AG08395 (cell line): ENCODE data around the gene ZDHHC21.

Experiments used
- DNase-seq: peaks from one replicate; pipeline ENCODE4 v3.0.0; 2012; ENCODE audit warnings: mixed read lengths, low spot score

ZDHHC21 gene

GRCh38 chr9:14616188-14616982 is 76.8 kb downstream of the ZDHHC21 start:
- peak; percentile 39 for DNase-seq

GRCh38 chr9:14608540-14608939 is 84.7 kb downstream of the ZDHHC21 start:
- DNase-seq = no peak

- DNase-seq = no peak
Observed at GRCh38 chr9:14597171-14597799, 95.9 kb downstream of the ZDHHC21 start.

- DNase-seq = no peak
Observed at GRCh38 chr9:14593406-14593805, 99.8 kb downstream of the ZDHHC21 start.

GRCh38 chr9:14591411-14591810 is 101.8 kb downstream of the ZDHHC21 start:
- no peak for DNase-seq

- DNase-seq = no peak
Observed at GRCh38 chr9:14585730-14586473, 107.3 kb downstream of the ZDHHC21 start.

- DNase-seq = no peak
Observed at GRCh38 chr9:14584571-14584970, 108.7 kb downstream of the ZDHHC21 start.

- no peak for DNase-seq
Observed at GRCh38 chr9:14578030-14578429, 115.2 kb downstream of the ZDHHC21 start.

- no peak for DNase-seq
Observed at GRCh38 chr9:14574173-14574572, 119.1 kb downstream of the ZDHHC21 start.

- no peak for DNase-seq
Observed at GRCh38 chr9:14573319-14573718, 119.9 kb downstream of the ZDHHC21 start.

- no peak for DNase-seq
Observed at GRCh38 chr9:14565352-14566016, 127.7 kb downstream of the ZDHHC21 start.

GRCh38 chr9:14563902-14564624 is 129.2 kb downstream of the ZDHHC21 start:
- DNase-seq = no peak

- DNase-seq = no peak
Observed at GRCh38 chr9:14561929-14562405, 131.3 kb downstream of the ZDHHC21 start.
